Dermis microvascular lymphatic vessel endothelial cell (primary cell): ENCODE data around the gene TSR3. TPM values are rescaled to one million over a fixed set of nuclear protein-coding genes. Genes with fewer than 3 reads are reported as not detected.

Source experiments
- DNase-seq, 2 donors: peaks; one replicate each; pipeline versions ENCODE4 v3.0.0 to v3.0.0-alpha.2; 2010; ENCODE audit warnings: low read depth in 2 of 2
- total RNA-seq: library from RNA; depleted of rRNA; stranded (reverse); fragments of >200 nt; gene quantifications from 2 replicates; pipeline ENCODE4 v1.2.1, GENCODE V29; 2014

TSR3 gene
- total RNA-seq, 1 donor from 2014 or later = 53.7 TPM

- DNase-seq = no peak
Measured at GRCh38 chr16:1354815-1355540, 3.3 kb upstream of the TSR3 start.

DNA sequence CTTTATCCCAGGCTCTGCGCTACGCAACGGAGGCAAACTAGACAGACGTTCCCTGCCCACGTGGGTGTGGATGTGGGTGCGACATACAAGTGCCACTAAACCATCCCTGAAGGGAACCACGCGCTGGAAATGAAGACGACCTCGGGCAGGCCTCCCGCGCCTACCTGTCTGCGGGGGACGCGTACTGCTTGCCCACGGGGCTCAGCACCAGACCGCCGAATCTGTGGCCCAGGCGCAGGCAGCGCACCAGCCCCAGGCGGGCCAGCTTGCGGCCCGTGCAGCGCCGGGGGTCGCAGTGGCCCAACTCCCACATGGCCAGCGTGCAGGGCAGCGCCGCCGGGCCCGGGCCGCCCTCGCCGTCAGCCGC, 480 bp downstream of the TSR3 start:
- DNase-seq = no peak

DNA sequence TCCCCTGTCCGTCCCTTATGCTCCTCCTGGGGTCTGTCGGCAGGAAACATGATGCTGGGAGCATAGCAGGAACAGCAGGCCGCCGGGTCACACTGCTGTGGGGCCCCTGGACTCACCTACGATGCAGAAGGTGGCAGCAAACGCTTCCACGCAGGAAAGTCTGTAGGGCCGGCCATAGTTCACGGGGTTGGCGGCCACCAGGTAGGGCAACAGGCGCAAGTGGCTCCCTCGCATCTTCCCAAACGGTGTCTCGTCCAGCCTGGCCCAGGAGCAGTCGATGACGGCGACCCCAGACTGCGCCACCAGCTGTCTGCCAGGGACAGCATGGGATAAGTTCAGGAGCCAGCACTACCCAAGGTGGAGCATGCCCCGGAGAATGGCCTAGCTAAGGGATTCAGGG, 987 bp downstream of the TSR3 start:
- no peak for DNase-seq

- DNase-seq = no peak
Measured at GRCh38 chr16:1349951-1350350, 1.7 kb downstream of the TSR3 start.

DNA sequence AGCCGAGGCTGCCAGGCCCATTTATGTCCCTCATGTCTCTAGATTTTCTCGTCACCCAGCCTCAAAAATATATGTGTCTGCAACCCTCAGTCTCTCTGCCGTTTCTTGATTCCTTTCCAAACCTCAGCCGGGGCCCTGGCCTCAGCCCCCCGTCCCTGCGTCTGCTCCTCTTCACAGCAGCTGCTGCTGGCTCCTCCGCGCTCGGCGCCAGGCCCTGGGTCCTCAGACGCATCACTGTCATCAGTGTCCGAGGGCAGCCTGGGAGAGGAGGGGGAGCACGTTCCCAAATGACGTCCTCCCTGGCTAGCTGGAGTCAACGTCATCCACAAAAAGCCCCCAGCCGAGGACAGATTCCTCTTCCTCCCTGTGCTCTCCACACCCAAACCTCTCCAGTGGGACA, 2.3 kb downstream of the TSR3 start:
- no peak for DNase-seq

DNA sequence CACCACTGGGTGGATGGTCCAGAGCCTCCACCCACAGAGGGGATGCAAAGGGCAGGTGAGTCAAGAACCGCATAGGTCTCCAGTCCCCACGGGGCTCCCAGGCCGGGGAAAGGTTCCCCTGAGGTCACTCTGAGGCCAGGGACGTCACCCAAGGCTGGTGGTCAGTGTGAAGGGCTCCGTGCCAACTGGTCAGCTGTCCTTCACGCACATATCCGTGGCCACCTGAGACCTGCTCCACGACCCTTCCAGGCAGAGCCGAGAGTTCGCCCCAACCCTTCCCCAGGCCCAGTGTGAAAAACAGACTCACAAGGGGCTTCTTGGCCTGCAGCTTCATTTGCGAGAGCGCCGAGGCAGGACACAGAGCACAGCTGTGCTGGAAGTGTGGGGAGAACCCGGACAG, 2.8 kb downstream of the TSR3 start:
- no peak for DNase-seq

DNA sequence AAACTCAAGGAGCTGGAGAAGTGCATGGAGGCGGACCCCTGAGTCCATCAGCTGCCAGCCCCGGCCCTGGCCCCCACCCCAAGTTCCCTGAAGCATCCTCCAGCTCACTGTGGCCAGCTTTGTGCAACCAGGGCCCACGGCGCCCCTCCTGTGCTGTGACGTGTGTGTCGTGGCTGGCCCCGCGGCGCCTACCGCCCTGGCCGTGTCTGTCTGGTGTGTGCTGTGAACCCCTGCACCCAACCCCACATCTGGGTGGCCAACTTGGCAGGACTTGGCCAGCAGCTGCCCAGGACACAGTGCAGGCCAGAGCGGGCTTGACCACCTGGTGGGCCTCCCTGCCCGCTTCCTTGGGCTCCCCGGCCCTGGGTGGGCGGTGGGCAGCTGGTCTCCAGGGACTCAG, 3.2 kb downstream of the TSR3 start:
- DNase-seq = no peak

DNA sequence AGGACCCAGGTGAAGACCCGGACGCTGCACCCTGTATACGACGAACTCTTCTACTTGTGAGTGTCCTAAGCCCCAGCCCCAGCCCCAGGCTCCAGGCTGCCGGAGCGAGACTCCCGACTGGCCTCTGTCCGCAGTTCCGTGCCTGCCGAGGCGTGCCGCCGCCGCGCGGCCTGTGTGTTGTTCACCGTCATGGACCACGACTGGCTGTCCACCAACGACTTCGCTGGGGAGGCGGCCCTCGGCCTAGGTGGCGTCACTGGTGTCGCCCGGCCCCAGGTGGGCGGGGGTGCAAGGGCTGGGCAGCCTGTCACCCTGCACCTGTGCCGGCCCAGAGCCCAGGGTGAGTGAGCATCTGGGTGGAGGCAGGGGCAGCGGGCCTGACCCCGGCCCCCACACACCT, 3.7 kb downstream of the TSR3 start:
- DNase-seq = no peak

- DNase-seq = no peak
Measured at GRCh38 chr16:1347286-1347855, 4.3 kb downstream of the TSR3 start.

- no peak for DNase-seq
Measured at GRCh38 chr16:1346422-1347285, 5.0 kb downstream of the TSR3 start.

- DNase-seq = no peak
Measured at GRCh38 chr16:1345651-1346421, 5.8 kb downstream of the TSR3 start.

DNA sequence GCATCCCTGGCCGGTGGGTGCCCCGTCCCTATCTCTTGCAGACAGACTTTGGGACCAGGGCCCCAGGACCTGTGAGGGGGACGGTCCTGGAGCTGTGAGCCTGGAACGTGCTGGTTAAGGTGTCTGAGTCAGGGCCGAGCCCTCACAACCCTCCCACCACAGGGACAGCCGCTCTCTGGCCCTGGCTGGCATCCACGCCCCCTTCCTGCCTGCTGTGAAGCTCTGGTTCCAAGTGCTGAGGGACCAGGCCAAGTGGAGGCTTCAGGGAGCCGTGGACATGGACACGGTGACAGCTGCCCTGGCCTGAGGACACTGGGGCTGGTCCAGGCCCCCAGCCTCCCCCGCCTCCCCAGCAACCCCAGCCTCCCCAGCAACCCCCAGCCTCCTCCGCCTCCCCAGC, 6.6 kb downstream of the TSR3 start:
- DNase-seq = no peak

- no peak for DNase-seq
Measured at GRCh38 chr16:1344499-1344898, 7.2 kb downstream of the TSR3 start.

- no peak for DNase-seq
Measured at GRCh38 chr16:1343428-1344242, 8.0 kb downstream of the TSR3 start.

DNA sequence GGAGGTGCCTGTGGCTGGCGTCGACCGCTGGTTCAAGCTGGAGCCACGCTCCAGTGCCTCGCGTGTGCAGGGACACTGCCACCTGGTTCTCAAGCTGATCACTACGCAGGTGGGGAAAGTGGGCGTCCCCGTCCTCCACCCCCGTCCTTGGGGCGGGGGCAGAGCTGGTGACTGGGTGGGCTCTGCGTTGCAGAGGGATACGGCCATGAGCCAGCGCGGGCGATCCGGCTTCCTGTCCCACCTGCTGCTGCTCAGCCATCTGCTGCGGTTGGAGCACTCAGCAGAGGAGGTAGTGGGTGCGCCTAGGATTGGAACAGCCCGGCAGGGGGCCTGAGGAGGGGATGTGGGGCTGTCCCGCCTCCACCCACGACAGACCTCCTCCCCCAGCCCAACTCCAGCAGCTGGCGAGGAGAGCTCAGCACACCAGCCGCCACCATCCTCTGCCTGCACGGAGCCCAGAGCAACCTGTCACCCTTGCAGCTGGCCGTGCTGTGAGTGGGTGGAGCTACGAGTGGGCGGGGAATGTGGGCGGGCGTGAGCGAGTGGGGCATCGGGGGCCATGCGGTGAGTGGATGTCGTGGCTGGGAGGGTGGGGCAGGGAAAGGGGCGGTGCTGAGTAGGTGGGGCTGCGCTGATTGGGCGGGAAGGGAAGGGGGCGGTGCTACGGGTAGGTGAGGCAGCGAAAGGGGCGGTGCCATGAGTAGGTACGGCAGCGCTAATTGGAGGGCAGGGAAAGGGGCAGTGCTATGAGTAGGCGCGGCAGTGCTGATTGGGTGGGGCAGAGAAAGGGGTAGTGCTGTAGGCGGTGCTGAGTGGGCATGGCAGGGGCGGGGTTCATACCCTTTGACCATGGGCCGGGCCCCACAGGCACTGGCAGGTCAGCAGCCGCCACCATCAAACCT, 8.9 kb downstream of the TSR3 start:
- peak; percentile 89 to 95 for DNase-seq

DNA sequence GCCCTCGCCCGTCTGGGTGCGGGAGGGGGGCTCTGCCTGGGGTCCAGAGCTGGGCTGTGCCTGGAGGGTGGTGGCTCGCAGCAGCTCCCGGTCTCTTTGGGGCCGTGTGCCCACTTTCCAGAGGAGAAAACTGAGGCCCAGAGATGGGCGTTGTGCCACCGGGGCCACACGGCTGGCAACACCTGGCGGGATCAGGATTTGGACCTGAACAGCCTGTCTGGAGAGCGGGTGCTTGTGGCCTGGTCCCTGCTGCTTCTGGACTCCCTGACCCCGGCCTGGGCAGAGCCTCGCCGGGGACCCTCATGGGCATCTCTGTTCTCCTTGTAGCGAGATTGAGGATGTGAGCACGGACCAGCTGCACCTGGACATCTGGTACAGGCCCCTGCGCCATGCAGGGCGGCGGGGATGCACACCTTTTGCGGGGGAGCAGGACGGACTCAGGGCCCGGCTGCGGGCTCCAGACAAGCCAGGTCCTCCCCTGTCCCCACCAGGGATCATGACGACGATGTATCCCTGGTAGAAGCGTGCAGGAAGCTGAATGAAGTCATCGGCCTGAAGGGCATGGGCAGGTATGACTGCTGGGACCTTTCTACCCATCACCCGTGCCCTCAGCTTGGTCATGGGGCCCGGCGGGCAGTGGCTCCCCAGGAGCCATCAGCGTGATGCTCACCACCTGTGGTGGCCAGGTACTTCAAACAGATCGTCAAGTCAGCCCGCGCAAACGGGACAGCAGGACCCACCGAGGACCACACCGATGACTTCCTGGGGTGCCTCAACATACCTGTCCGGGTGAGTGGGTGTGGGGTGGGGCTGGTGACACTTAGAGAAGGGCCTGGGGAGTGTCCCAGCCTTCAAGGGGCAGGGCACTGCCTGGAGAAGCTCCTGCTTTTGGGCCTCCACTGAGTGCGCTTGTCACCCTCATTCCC, 9.9 kb downstream of the TSR3 start:
- no peak for DNase-seq

- no peak for DNase-seq
Measured at GRCh38 chr16:1340730-1341494, 10.8 kb downstream of the TSR3 start.
